H1 (cell line): ENCODE data around the gene TPM1. TPM values are rescaled to one million over a fixed set of nuclear protein-coding genes. Genes with fewer than 3 reads are reported as not detected.
A peak's percentile ranks its signal among the peaks of the same experiment; 100 is the strongest.

Experiments used
- CTCF ChIA-PET: fragments of 300-600 bp; sonication (Branson Sonifier 250); formaldehyde crosslinking; loops from one replicate; lab custom pipeline; 2021; ENCODE audit not compliant: partially characterized antibody; lab: Charles Lee
- POLR2A ChIA-PET: fragments of 300-600 bp; sonication (Branson Sonifier 250); formaldehyde crosslinking; loops from one replicate; lab custom pipeline; 2021; ENCODE audit warnings: inconsistent platforms; ENCODE audit not compliant: partially characterized antibody; lab: Charles Lee
- DNase-seq, 2 experiments: peaks; one replicate each; pipeline versions ENCODE4 v3.0.0 to v3.0.0-alpha.2; 2010 to 2022; ENCODE audit warnings: low spot score in 2 of 2, low read depth in 1 of 2, mixed read lengths in 1 of 2
- FAIRE-seq: peaks from 2 replicates; lab custom pipeline; 2011; peaks lifted over from hg19 to GRCh38; lab: Jason Lieb, UNC
- H2AFZ ChIP-seq: 2 replicates; pipeline ENCODE4 v1.8.1; 2012; ENCODE audit warnings: low read length, inconsistent platforms
- H2AK5ac ChIP-seq: 2 replicates; pipeline ENCODE4 v1.6.1; 2013; ENCODE audit warnings: low read depth, low read length
- H2BK120ac ChIP-seq: replicated peaks from 2 replicates; pipeline ENCODE3; 2013; ENCODE audit warnings: low read depth, low read length, inconsistent platforms
- H2BK12ac ChIP-seq: 2 replicates; pipeline ENCODE4 v1.6.1; 2013; ENCODE audit warnings: low read depth, low read length
- H2BK15ac ChIP-seq: 2 replicates; pipeline ENCODE4 v1.6.1; 2013; ENCODE audit warnings: low read length
- H2BK20ac ChIP-seq: 2 replicates; pipeline ENCODE4 v1.6.1; 2013; ENCODE audit warnings: low read length
- H2BK5ac ChIP-seq: 2 replicates; pipeline ENCODE4 v1.6.1; 2013; ENCODE audit warnings: low read depth, low read length
- H3K14ac ChIP-seq: 2 replicates; pipeline ENCODE4 v1.6.1; 2013; ENCODE audit warnings: inconsistent platforms; ENCODE audit not compliant: insufficient read length
- H3K18ac ChIP-seq: 2 replicates; pipeline ENCODE4 v1.6.1; 2013; ENCODE audit warnings: low read length; ENCODE audit errors: extremely low read depth
- H3K23ac ChIP-seq: 2 replicates; pipeline ENCODE4 v1.6.1; 2013; ENCODE audit warnings: inconsistent platforms; ENCODE audit not compliant: insufficient read length
- H3K23me2 ChIP-seq: 2 replicates; pipeline ENCODE4 v1.6.1; 2013; ENCODE audit warnings: low read depth, low read length
- H3K27ac ChIP-seq: 2 replicates; pipeline ENCODE4 v1.6.1; 2011; ENCODE audit warnings: low read depth, low read length, inconsistent platforms
- H3K27me3 ChIP-seq, 4 experiments: replicated peaks in 1 of 4; 1 replicate in 1 of 4; 2 replicates in 3 of 4; pipeline versions ENCODE4 v1.6.1 to v1.8.1; 2011 to 2013; ENCODE audit warnings: low read length in 3 of 4, mild to moderate bottlenecking in 3 of 4, inconsistent platforms in 2 of 4, mixed read lengths in 2 of 4, moderate library complexity in 1 of 4; ENCODE audit not compliant: control insufficient read depth in 3 of 4, insufficient read depth in 3 of 4; ENCODE audit errors: extremely low read depth in 1 of 4
- H3K36me3 ChIP-seq, 4 experiments: 2 replicates each; pipeline versions ENCODE4 v1.6.1 to v1.8.1; 2011 to 2013; ENCODE audit warnings: mild to moderate bottlenecking in 4 of 4, low read length in 3 of 4, moderate library complexity in 2 of 4, control low read depth in 1 of 4, inconsistent platforms in 1 of 4; ENCODE audit not compliant: insufficient read depth in 4 of 4, control insufficient read depth in 2 of 4
- H3K4ac ChIP-seq: replicated peaks from 2 replicates; pipeline ENCODE3; 2013; ENCODE audit warnings: low read length, low read depth, mixed read lengths, inconsistent platforms; ENCODE audit not compliant: insufficient read length
- H3K4me1 ChIP-seq, 4 experiments: replicated peaks in 1 of 4; 1 replicate in 1 of 4; 2 replicates in 3 of 4; pipeline versions ENCODE4 v1.6.1 to v1.8.1; 2011 to 2013; ENCODE audit warnings: low read length in 3 of 4, inconsistent platforms in 2 of 4, mixed read lengths in 1 of 4; ENCODE audit not compliant: insufficient read depth in 4 of 4, control insufficient read depth in 3 of 4
- H3K4me2 ChIP-seq, 2 experiments: 2 replicates each; pipeline versions ENCODE4 v1.6.1 to v1.8.1; 2011 to 2013; ENCODE audit warnings: low read depth in 2 of 2, low read length in 2 of 2, control low read depth in 1 of 2, inconsistent platforms in 1 of 2, mild to moderate bottlenecking in 1 of 2; ENCODE audit not compliant: insufficient read depth in 1 of 2
- H3K4me3 ChIP-seq, 4 experiments: fragments of 200-600, 300-600 bp in 1 of 4; sonication (generic), shearing (Covaris generic), sonication (Bioruptor Twin) in 1 of 4; 2 replicates each; pipeline versions ENCODE4 v1.5.1 to v1.8.1; 2011 to 2016; ENCODE audit warnings: low read length in 4 of 4, low read depth in 3 of 4, control low read depth in 2 of 4, inconsistent platforms in 2 of 4, mild to moderate bottlenecking in 2 of 4, mixed read lengths in 1 of 4, moderate library complexity in 1 of 4; ENCODE audit not compliant: insufficient read depth in 2 of 4; ENCODE audit errors: extremely low read depth in 1 of 4
- H3K56ac ChIP-seq: replicated peaks from 2 replicates; pipeline ENCODE3; 2013; ENCODE audit warnings: low read depth, mild to moderate bottlenecking, mixed read lengths, low read length, inconsistent platforms; ENCODE audit not compliant: insufficient read length
- H3K79me1 ChIP-seq: 2 replicates; pipeline ENCODE4 v1.6.1; 2013; ENCODE audit warnings: low read depth, low read length, control low read depth
- H3K79me2 ChIP-seq, 2 experiments: 2 replicates each; pipeline versions ENCODE4 v1.6.1 to v1.8.1; 2012 to 2013; ENCODE audit warnings: low read length in 2 of 2, mild to moderate bottlenecking in 2 of 2, inconsistent platforms in 1 of 2; ENCODE audit not compliant: insufficient read depth in 2 of 2, control insufficient read depth in 1 of 2
- H3K9ac ChIP-seq, 4 experiments: replicated peaks in 1 of 4; 1 replicate in 1 of 4; 2 replicates in 3 of 4; pipeline versions ENCODE4 v1.6.1 to v1.8.1; 2011 to 2013; ENCODE audit warnings: low read depth in 3 of 4, low read length in 3 of 4, control low read depth in 2 of 4, mild to moderate bottlenecking in 2 of 4, moderate library complexity in 2 of 4, inconsistent platforms in 1 of 4; ENCODE audit errors: extremely low read depth in 1 of 4
- H3K9me3 ChIP-seq, 2 experiments: 2 replicates each; pipeline versions ENCODE4 v1.6.1 to v1.8.1; 2012 to 2013; ENCODE audit warnings: mild to moderate bottlenecking in 2 of 2, moderate library complexity in 2 of 2, control low read depth in 1 of 2, inconsistent platforms in 1 of 2, low read depth in 1 of 2, low read length in 1 of 2, mixed read lengths in 1 of 2; ENCODE audit not compliant: insufficient read depth in 2 of 2
- H4K20me1 ChIP-seq, 2 experiments: replicated peaks in 1 of 2; 2 replicates each; pipeline versions ENCODE3 to v1.8.1; 2011 to 2013; ENCODE audit warnings: inconsistent platforms in 2 of 2, low read length in 2 of 2, mild to moderate bottlenecking in 1 of 2; ENCODE audit not compliant: insufficient read depth in 2 of 2, control insufficient read depth in 1 of 2
- H4K5ac ChIP-seq: 2 replicates; pipeline ENCODE4 v1.6.1; 2013; ENCODE audit warnings: low read length, low read depth, mixed read lengths, inconsistent platforms; ENCODE audit not compliant: insufficient read length
- H4K8ac ChIP-seq: 2 replicates; pipeline ENCODE4 v1.8.0; 2013; ENCODE audit warnings: mild to moderate bottlenecking, moderate library complexity, low read length, inconsistent platforms; ENCODE audit not compliant: insufficient read depth; ENCODE audit errors: extremely low read depth
- H4K91ac ChIP-seq: replicated peaks from 2 replicates; pipeline ENCODE3; 2013; ENCODE audit warnings: low read length, mixed read lengths, inconsistent platforms; ENCODE audit not compliant: insufficient read length
- CTBP2 ChIP-seq: IDR thresholded peaks from 2 replicates; pipeline ENCODE4 v1.7.0; 2011; ENCODE audit warnings: borderline replicate concordance, mild to moderate bottlenecking, moderate library complexity, mixed read lengths, low read length; ENCODE audit not compliant: insufficient read depth, insufficient read length
- EGR1 ChIP-seq: IDR thresholded peaks from 2 replicates; pipeline ENCODE4 v1.6.1; 2011; ENCODE audit warnings: low read depth, low read length, borderline replicate concordance
- HDAC2 ChIP-seq, 2 experiments: fragments of 300-600 bp in 1 of 2; sonication (generic) in 1 of 2; IDR thresholded peaks; 2 replicates each; pipeline ENCODE4 v1.6.1; 2011 to 2012; ENCODE audit warnings: low read depth in 2 of 2, low read length in 2 of 2, mild to moderate bottlenecking in 2 of 2, moderate library complexity in 2 of 2, borderline replicate concordance in 1 of 2, inconsistent platforms in 1 of 2
- HDAC6 ChIP-seq: IDR thresholded peaks from one replicate; pipeline ENCODE4 v1.7.1; 2012; ENCODE audit warnings: low read depth, mild to moderate bottlenecking, inconsistent platforms, low read length, moderate library complexity
- KDM1A ChIP-seq: fragments of 200-600, 300-600 bp; sonication (generic); IDR thresholded peaks from 2 replicates; pipeline ENCODE4 v1.7.1; 2016; ENCODE audit warnings: mild to moderate bottlenecking, low read length, borderline replicate concordance
- POLR2A ChIP-seq, 2 experiments: IDR thresholded peaks; 1 replicate in 1 of 2; 2 replicates in 1 of 2; pipeline ENCODE4 v1.6.1; 2011; ENCODE audit warnings: low read depth in 2 of 2, low read length in 2 of 2, mild to moderate bottlenecking in 2 of 2; ENCODE audit errors: control extremely low read depth in 1 of 2
- SAP30 ChIP-seq: fragments of 300-600 bp; sonication (generic); IDR thresholded peaks from 2 replicates; pipeline ENCODE4 v1.7.1; 2012; ENCODE audit warnings: low read length, moderate library complexity, mild to moderate bottlenecking, inconsistent platforms; ENCODE audit not compliant: insufficient read depth, insufficient replicate concordance
- SIX5 ChIP-seq: IDR thresholded peaks from 2 replicates; pipeline ENCODE4 v1.6.1; 2011; ENCODE audit warnings: mild to moderate bottlenecking, low read depth, low read length
- SP2 ChIP-seq: IDR thresholded peaks from 2 replicates; pipeline ENCODE4 v1.6.1; 2012; ENCODE audit warnings: mild to moderate bottlenecking, low read length, inconsistent platforms
- TAF7 ChIP-seq: optimal IDR thresholded peaks from 2 replicates; pipeline ENCODE3; 2011; ENCODE audit warnings: low read depth, mild to moderate bottlenecking, inconsistent platforms, low read length, moderate library complexity, borderline replicate concordance
- WGBS, 2 experiments: shearing (Covaris generic) in 1 of 2; methylation state at CpG; one replicate each; pipeline versions ENCODE4 v1.1.6 to v1.1.7; 2013 to 2015; ENCODE audit warnings: low lambda C conversion rate in 2 of 2, mixed read lengths in 2 of 2, inconsistent platforms in 1 of 2, low coverage in 1 of 2, missing lambda C conversion rate in 1 of 2; ENCODE audit not compliant: insufficient replicate concordance in 2 of 2, insufficient coverage in 1 of 2, insufficient read length in 1 of 2; ENCODE audit errors: extremely low coverage in 1 of 2, missing lambda C conversion rate in 1 of 2; 5-methylcytosine and 5-hydroxymethylcytosine counted together
- polyA plus RNA-seq, 7 experiments: library from polyadenylated mRNA; depleted of rRNA in 3 of 7; stranded (reverse) in 5 of 7; unstranded in 2 of 7; fragments of >200 nt in 5 of 7; fragments of 200-250 nt in 2 of 7; gene quantifications; 1 replicate in 5 of 7; 2 replicates in 1 of 7; 4 replicates in 1 of 7; pipeline versions ENCODE4 v1.2.1 to v1.2.3, GENCODE V29; 2011 to 2013; ENCODE audit warnings: missing spikeins in 2 of 7, mixed read lengths in 2 of 7
- total RNA-seq: library from RNA; stranded (reverse); fragmentation: NEBNext Ultra II Directional; extraction: Animal tissue kit (Norgen Biotek cat#: 25700); gene quantifications from 2 replicates; pipeline ENCODE4 v1.2.1, GENCODE V29; 2021
- TF ChIP-seq, protein P1 (sequence below): IDR thresholded peaks from 2 replicates; pipeline ENCODE4 v1.6.1; 2011; ENCODE audit warnings: low read length, improper control_type of control experiment

TPM1 gene
- total and polyA plus RNA-seq, 2 of the 8 experiments (the other 6 are each of a cell fraction or from before 2014, with no cell fraction given), result 258 to 579 TPM

- Histone ChIP-seq H4K91ac (no peak overlapping the region), H4K8ac (no peak overlapping the region), H4K20me1 (no peaks in the 10 kb centered on the region), H2BK15ac (no peak overlapping the region), H3K4ac (peak overlapping the region; percentile 73), H2BK20ac (peak overlapping the region; percentile 51), H3K9me3 (no peaks in the 10 kb centered on the region), H3K79me2 (no peaks in the 10 kb centered on the region), H4K5ac (no peak overlapping the region), H3K27ac (no peak overlapping the region), H2AFZ (peak overlapping the region; percentile 10; the same call in 1 of the 2 replicates), H3K4me1 (peaks cover 4 to 17% (median 15%) of the 10 kb centered on the region in 4 experiments; a peak in 6 of 7 replicates), H2BK120ac (peak overlapping the region; percentile 48), H3K27me3 (no peaks in the 10 kb centered on the region), H3K14ac (no peak overlapping the region), H3K23ac (no peak overlapping the region), H3K79me1 (no peaks in the 10 kb centered on the region), H3K36me3 (no peaks in the 10 kb centered on the region), H3K4me3 (no peak overlapping the region), H2BK5ac (no peak overlapping the region), H3K9ac (no peak overlapping the region), H3K56ac (no peak overlapping the region), H3K4me2 (no peak overlapping the region), H2AK5ac (no peak overlapping the region), H3K18ac (no peak overlapping the region), H2BK12ac (peak overlapping the region; percentile 62; the same call in 1 of the 2 replicates), H3K23me2 (no peaks in the 10 kb centered on the region)
- TF ChIP-seq TAF7 (no peak), HDAC6 (no peak), KDM1A (no peak), SAP30 (no peak), EGR1 (no peak), HDAC2 (IDR thresholded peaks at IDR 0.05; ENCODE audit: borderline replicate concordance in 1 of 2, low read depth in 2 of 2, low read length in 2 of 2) (no peak), SP2 (no peak), CTBP2 (no peak), POLR2A (IDR thresholded peaks at IDR 0.05; ENCODE audit: control extremely low read depth in 1 of 2, low read depth in 2 of 2, low read length in 2 of 2) (no peak), SIX5 (no peak)
- TF ChIP-seq, protein P1, sequence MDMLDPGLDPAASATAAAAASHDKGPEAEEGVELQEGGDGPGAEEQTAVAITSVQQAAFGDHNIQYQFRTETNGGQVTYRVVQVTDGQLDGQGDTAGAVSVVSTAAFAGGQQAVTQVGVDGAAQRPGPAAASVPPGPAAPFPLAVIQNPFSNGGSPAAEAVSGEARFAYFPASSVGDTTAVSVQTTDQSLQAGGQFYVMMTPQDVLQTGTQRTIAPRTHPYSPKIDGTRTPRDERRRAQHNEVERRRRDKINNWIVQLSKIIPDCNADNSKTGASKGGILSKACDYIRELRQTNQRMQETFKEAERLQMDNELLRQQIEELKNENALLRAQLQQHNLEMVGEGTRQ, result no peak
- WGBS, 2 experiments, result 78% methylated on average over 5 of the region's 5 CpGs; no CpG with 5 or more reads in 1 of the 2 experiments
- ChIA-PET CTCF (interaction anchor here (0.6 to 5.1 kb wide), 5 partner anchors 10 to 240 kb away, joined by 3 to 32 read pairs (median 4); no protein-coding TSS in a partner anchor), POLR2A (interaction anchor here (0.8 to 18.5 kb wide), 6 partner anchors 17 to 42 kb away, joined by 3 to 325 read pairs (median 3); partner anchors contain the start of gene TPM1)
- no peak for DNase-seq
- FAIRE-seq, result no peak
Observed at GRCh38 chr15:63086947-63087346, 44.4 kb downstream of the TPM1 start.
